Common myeloid progenitor, CD34-positive (primary cell): ENCODE data around the gene NOVA1.

Experiments used
- CTCF ChIA-PET: fragments of 350-600 bp; sonication (Branson Sonifier 250); formaldehyde crosslinking; loops from one replicate; lab custom pipeline; 2021; ENCODE audit warnings: antibody characterized with exemption; lab: Charles Lee
- POLR2A ChIA-PET: fragments of 350-600 bp; sonication (Branson Sonifier 250); formaldehyde crosslinking; loops from one replicate; lab custom pipeline; 2021; ENCODE audit warnings: antibody characterized with exemption; lab: Charles Lee
- DNase-seq, 3 donors: peaks; one replicate each; pipeline versions ENCODE4 v3.0.0 to v3.0.0-alpha.2; 2013
- H3K27ac ChIP-seq, 2 experiments: 1 replicate in 1 of 2; 2 replicates in 1 of 2; pipeline ENCODE4 v1.7.0; 2013; ENCODE audit warnings: inconsistent platforms in 2 of 2, low read length in 2 of 2, mild to moderate bottlenecking in 2 of 2, low read depth in 1 of 2, moderate library complexity in 1 of 2; ENCODE audit not compliant: severe bottlenecking in 2 of 2, insufficient read depth in 1 of 2, poor library complexity in 1 of 2
- H3K27me3 ChIP-seq, 5 experiments: replicated peaks in 2 of 5; 1 replicate in 3 of 5; 2 replicates in 2 of 5; pipeline versions ENCODE4 v1.6.1 to v1.7.0; 2013; ENCODE audit warnings: low read length in 4 of 5, mild to moderate bottlenecking in 2 of 5, moderate library complexity in 2 of 5, inconsistent platforms in 1 of 5; ENCODE audit not compliant: insufficient read depth in 5 of 5, control insufficient read depth in 4 of 5
- H3K36me3 ChIP-seq, 4 experiments: 1 replicate in 2 of 4; 2 replicates in 2 of 4; pipeline versions ENCODE4 v1.6.1 to v1.7.0; 2013; ENCODE audit warnings: low read length in 3 of 4, control low read depth in 1 of 4, mild to moderate bottlenecking in 1 of 4; ENCODE audit not compliant: control insufficient read depth in 4 of 4, insufficient read depth in 4 of 4
- H3K4me1 ChIP-seq, 4 experiments: 1 replicate in 3 of 4; 2 replicates in 1 of 4; pipeline versions ENCODE4 v1.6.1 to v1.7.1; 2013; ENCODE audit warnings: low read length in 3 of 4, mild to moderate bottlenecking in 3 of 4, control low read depth in 1 of 4, inconsistent platforms in 1 of 4, moderate library complexity in 1 of 4; ENCODE audit not compliant: control insufficient read depth in 4 of 4, insufficient read depth in 4 of 4; ENCODE audit errors: control extremely low read depth in 1 of 4
- H3K4me3 ChIP-seq, 7 experiments: 1 replicate in 4 of 7; 2 replicates in 3 of 7; pipeline versions ENCODE4 v1.5.1 to v1.7.0; 2013; ENCODE audit warnings: mild to moderate bottlenecking in 7 of 7, low read length in 6 of 7, moderate library complexity in 6 of 7, inconsistent platforms in 2 of 7, low read depth in 2 of 7, control low read depth in 1 of 7; ENCODE audit not compliant: insufficient read depth in 4 of 7, control insufficient read depth in 1 of 7; ENCODE audit errors: extremely low read depth in 1 of 7
- H3K9me3 ChIP-seq, 5 experiments: 1 replicate in 4 of 5; 2 replicates in 1 of 5; pipeline versions ENCODE4 v1.6.1 to v1.7.1; 2013; ENCODE audit warnings: low read length in 4 of 5, mild to moderate bottlenecking in 2 of 5, inconsistent platforms in 1 of 5, low read depth in 1 of 5, moderate library complexity in 1 of 5; ENCODE audit not compliant: control insufficient read depth in 4 of 5, insufficient read depth in 2 of 5; ENCODE audit errors: control extremely low read depth in 1 of 5
- WGBS: methylation state at CpG from one replicate; pipeline ENCODE4 v1.1.5; 2013; ENCODE audit not compliant: insufficient coverage; 5-methylcytosine and 5-hydroxymethylcytosine counted together

The NOVA1 gene

GRCh38 chr14:26517771-26518170, 80.1 kb downstream of the NOVA1 start:
- ChIA-PET CTCF (no interaction called here), POLR2A (no interaction called here)
- H3K36me3 ChIP-seq: no peaks in the 10 kb centered on the region
- H3K4me3 ChIP-seq: no peak overlapping the region
- no peaks in the 10 kb centered on the region for H3K4me1 ChIP-seq
- H3K27me3 ChIP-seq: no peaks in the 10 kb centered on the region
- H3K9me3 ChIP-seq: no peaks in the 10 kb centered on the region
- no peak for DNase-seq
- no peak overlapping the region for H3K27ac ChIP-seq

- Histone ChIP-seq H3K4me3 (no peak overlapping the region), H3K27ac (no peak overlapping the region), H3K9me3 (no peaks in the 10 kb centered on the region), H3K4me1 (no peaks in the 10 kb centered on the region), H3K27me3 (no peaks in the 10 kb centered on the region), H3K36me3 (no peaks in the 10 kb centered on the region)
- POLR2A ChIA-PET: no interaction called here
- CTCF ChIA-PET: no interaction called here
- no peak for DNase-seq
- 80% methylated on average over 2 of the region's 2 CpGs for WGBS
Measured at GRCh38 chr14:26500028-26500427, 97.8 kb downstream of the NOVA1 start.

- Histone ChIP-seq H3K36me3 (no peaks in the 10 kb centered on the region), H3K4me1 (no peaks in the 10 kb centered on the region), H3K9me3 (no peaks in the 10 kb centered on the region), H3K4me3 (no peak overlapping the region), H3K27ac (no peak overlapping the region), H3K27me3 (no peaks in the 10 kb centered on the region)
- ChIA-PET POLR2A (no interaction called here), CTCF (no interaction called here)
- no CpG with 5 or more reads among the region's 2 CpGs for WGBS
- DNase-seq: no peak
Measured at GRCh38 chr14:26499546-26499945, 98.3 kb downstream of the NOVA1 start.

DNA sequence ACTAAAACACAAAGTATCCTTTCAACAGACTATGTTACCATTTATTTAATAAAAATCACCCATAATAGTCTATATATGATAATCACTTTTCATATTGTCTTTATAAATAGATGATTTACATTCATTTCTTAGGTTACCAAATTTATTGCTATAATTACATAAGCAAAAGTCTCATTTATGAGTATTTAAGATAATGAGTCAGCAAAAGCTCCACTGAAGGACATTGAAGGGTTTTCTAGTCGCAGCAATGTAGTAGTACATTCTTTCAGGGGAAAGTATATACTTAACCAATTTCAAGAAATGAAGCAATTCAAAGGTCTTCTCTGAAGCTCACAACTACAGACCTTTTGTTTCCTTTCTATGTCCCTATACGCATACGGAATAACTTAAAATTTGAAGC, 110.9 kb downstream of the NOVA1 start:
- CTCF ChIA-PET: no interaction called here
- Histone ChIP-seq H3K4me3 (no peak overlapping the region), H3K27ac (no peak overlapping the region), H3K27me3 (no peaks in the 10 kb centered on the region), H3K9me3 (no peaks in the 10 kb centered on the region), H3K4me1 (no peaks in the 10 kb centered on the region), H3K36me3 (no peaks in the 10 kb centered on the region)
- no peak for DNase-seq
- 100% methylated on average over 1 of the region's 3 CpGs for WGBS
- POLR2A ChIA-PET: no interaction called here

GRCh38 chr14:26484562-26484961, 113.3 kb downstream of the NOVA1 start:
- Histone ChIP-seq H3K4me1 (no peaks in the 10 kb centered on the region), H3K36me3 (no peaks in the 10 kb centered on the region), H3K27me3 (no peaks in the 10 kb centered on the region), H3K9me3 (no peaks in the 10 kb centered on the region), H3K4me3 (no peak overlapping the region), H3K27ac (no peak overlapping the region)
- ChIA-PET POLR2A (no interaction called here), CTCF (no interaction called here)
- no peak for DNase-seq
- 92% methylated on average over 1 of the region's 2 CpGs for WGBS

GRCh38 chr14:26478967-26479366, 118.9 kb downstream of the NOVA1 start:
- ChIA-PET POLR2A (no interaction called here), CTCF (no interaction called here)
- no peaks in the 10 kb centered on the region for H3K4me1 ChIP-seq
- no peak for DNase-seq
- no peaks in the 10 kb centered on the region for H3K9me3 ChIP-seq
- H3K4me3 ChIP-seq: no peak overlapping the region
- no CpG with 5 or more reads among the region's 4 CpGs for WGBS
- H3K27ac ChIP-seq: no peak overlapping the region
- H3K27me3 ChIP-seq: no peaks in the 10 kb centered on the region
- no peaks in the 10 kb centered on the region for H3K36me3 ChIP-seq

DNA sequence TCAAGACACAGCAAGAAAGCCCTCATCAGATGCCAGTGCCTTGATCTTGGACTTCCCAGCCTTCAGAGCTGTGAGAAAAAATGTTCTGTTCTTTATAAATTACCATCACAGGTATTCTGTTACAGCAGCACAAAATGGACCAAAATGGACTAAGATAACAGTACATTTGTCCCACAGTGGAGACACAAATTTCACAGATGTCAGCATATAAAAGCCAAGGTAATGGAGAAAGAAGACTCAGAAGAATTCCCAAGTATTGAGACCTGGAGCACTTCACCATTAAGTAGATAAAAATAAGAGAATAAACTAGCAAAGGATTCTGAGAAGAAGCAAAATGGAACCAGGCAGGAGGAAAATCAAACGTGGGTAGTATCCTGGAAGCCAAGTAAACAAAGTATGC, 131.0 kb downstream of the NOVA1 start:
- CTCF ChIA-PET: no interaction called here
- DNase-seq: no peak
- POLR2A ChIA-PET: no interaction called here
- Histone ChIP-seq H3K36me3 (no peaks in the 10 kb centered on the region), H3K4me3 (no peak overlapping the region), H3K4me1 (no peaks in the 10 kb centered on the region), H3K27ac (no peak overlapping the region), H3K9me3 (no peaks in the 10 kb centered on the region), H3K27me3 (no peaks in the 10 kb centered on the region)
- 100% methylated on average over 1 of the region's 1 CpG for WGBS
